ENCODE results near the gene KCNJ15.

Gene KCNJ15

DNA sequence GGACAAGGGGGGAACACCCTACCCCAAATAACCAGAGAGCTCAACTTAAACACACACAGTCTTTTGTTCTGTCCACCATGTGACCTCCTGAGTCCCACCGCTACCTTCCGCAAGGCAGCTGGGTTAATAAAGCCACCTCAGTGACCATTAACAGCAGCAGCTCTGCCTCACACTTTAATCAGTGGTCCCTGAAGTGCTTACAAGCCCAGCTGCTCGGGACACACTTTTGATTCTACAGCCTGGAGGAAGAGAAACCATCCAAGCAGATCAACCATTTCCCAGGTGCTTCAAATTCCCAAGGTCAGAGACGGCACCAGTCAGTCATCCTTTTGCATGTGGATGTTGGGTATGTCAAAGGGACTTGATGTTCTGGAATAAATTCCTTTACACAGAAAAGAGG lies 70.1 kb downstream of the KCNJ15 start:
- no peak for DNase-seq (ENCODE audit: low spot score)

DNA sequence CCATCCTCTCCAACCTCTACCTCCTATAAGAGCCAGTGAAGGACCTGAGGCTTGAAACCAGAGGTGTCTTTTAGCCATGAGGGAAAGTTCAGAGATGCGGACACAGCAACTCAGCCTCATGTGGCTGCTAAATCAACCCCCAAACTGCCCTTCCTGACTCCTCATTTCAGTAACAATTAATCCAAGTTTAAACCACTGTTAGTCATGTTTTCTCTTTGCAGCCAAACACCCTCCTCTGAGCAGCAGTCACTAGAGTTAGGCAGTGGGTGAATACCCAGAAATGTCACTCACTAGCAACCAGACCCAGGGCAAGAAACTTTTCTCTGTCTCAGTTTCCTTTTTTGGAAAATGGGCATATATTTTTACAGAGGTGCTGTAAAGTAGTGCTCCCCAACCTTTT lies 71.2 kb downstream of the KCNJ15 start:
- no peak for DNase-seq (ENCODE audit: low spot score)

DNA sequence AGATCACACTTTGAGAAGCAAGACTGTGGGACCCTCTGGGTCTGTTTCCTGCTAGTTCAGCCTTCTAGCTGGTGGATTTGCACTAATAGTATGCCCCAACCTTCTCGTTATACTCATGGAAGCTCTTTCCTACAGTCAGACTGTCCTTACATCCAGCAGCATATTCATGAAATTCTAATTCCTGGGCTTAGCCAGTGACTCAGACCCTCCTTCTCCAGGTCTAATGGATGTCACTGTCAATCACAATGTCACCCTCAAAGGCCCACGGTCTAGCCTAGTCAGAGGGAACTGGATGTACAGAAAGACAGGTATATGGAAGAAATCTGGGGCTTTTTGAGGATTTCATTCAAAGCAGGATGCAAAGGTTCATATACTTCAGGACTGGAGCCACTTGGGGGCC lies 72.4 kb downstream of the KCNJ15 start:
- no peak for DNase-seq (ENCODE audit: low spot score)

DNA sequence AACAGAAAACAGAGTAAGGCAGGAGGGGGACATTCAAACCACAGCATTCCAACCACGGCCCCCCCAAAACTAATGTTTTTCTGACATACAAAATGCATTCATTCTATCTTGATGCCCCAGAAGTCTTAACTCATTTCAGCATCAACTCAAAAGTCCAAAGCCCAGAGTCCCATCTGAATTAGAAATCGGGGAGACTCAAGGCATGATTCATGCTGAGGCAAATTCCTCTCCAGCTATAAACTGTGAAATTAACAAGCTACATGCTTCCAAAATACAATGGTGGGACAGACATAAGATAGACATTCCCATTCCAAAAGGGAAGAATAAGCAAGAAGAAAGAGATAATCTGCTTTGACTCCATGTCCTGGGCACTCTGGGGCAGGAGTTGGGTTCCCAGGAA lies 73.9 kb downstream of the KCNJ15 start:
- no peak for DNase-seq (ENCODE audit: low spot score)

DNA sequence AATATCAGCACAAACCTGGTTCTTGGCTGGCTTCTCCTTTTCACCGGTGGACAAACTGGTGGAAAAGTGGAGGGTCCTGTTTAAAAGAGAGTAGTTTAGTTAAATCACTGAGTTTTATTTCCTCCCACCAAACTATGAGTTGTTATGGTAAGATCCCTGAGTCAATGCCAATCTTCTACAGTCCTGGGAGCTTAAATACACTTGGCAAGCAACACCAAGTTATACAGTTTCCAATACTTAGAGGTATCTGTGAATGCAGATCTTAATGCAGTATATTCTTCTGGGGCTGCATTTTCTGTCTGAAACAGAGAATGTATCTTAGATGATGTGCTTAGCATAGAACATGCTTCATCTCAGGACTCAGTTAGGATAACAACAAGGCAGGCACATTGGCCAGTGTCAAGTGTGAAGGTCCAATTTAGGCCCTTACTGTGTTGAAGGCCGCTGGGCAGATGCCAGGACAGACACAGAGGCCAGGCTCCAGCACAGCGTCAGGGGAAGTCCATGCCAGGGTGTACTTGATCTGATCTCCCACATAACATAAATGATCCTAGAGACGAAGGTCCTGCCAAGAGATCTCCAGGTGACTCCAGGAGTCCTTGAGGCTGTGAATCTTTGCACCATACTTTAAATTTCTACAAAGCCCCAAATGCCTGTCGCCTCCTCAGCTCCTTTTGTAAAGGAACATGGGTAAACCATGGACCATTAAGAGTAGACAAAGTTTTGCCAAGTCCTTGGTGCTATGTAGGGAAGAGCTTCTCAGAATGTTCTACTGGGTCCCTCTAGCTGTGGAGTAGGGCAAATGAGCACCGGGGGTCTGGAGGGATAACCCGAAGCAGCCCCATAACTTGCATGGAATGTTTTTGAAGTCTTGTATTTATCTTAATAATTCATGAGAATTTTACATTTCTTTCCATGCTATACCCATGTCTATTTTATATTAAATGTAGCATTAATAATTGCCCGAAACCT lies 76.8 kb downstream of the KCNJ15 start:
- DNase-seq (ENCODE audit: low spot score), result no peak

DNA sequence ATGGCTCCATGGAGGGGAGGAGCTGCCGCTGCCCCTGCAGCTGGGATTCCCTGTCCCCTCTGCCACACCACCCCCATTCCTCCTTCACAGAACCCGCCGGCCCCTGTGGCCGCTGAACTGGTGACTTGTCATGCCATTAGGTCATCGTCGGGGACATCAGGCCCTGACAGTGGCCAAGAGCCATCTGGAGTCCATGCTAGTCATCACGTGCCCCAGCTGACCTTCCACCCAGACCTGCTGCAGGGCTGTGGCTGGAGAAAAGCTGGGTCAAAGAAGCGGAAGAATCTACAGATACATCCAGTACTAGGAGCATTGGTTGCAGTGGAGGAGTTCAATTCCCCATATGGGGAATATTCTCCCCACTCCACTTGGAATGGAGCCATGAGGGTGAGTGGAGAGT lies 78.1 kb downstream of the KCNJ15 start:
- no peak for DNase-seq (ENCODE audit: low spot score)

DNA sequence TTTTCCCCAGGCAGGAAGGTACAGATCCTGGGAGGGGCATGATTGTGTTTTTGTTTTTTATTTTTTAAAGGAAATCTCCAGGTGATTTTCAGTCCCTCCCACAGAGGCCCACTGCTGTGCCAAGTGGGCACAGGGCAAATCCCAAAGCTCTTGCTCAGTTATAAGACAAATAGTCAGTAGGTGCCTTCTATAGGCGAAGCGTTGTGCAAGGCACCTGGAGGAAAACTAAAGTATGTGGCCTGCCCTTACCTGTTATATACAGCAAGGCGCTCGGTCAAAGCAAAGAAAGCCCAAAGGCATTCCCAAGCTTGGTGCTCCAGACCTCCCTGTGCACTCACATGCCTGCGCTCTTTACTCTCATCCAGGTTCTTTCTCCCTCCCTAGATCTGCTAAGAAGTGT lies 81.0 kb downstream of the KCNJ15 start:
- DNase-seq (ENCODE audit: low spot score), result no peak

DNA sequence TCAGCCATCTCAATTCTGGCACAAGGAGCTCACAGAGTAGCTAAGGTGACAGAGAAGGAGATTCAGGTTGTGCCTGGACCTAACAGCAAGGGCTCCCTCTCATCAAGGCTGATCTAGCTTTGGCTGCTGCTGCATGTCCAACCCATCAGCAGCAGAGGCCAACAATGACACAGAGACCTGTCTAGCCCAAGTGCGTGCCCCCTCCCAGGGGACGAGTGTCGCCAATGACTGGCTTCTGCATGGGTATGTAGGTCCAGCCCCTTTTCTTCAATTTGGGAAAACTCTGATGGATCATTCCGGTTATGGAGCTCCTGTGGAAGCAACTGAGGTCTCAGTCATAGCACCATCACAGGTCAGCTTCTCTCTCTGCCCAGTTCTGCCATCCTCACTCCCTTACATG lies 83.3 kb downstream of the KCNJ15 start:
- DNase-seq (ENCODE audit: low spot score), result no peak

DNA sequence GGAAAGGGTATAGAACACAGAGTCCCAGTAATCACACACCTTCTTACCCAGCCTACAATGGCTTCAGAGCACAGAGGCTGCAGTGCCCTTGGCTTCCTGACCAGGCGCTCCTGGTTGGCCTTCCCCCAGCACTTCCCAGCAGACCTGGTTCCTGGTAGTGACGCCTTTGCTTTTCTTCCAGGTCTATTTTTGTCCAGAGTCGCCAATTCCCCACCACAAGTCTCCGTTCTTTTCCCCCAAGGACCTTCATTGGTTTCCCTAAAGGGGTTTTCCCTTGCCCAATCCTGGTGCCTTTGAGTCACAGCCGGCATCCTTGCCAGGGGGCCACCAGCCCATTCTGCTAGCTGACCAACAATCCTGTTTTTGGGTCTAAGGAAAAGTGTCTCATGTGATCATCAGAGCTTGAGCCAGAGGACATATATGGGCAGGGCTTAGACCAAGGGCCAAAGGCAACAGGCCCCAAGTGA lies 84.8 kb downstream of the KCNJ15 start:
- no peak for DNase-seq (ENCODE audit: low spot score)

DNA sequence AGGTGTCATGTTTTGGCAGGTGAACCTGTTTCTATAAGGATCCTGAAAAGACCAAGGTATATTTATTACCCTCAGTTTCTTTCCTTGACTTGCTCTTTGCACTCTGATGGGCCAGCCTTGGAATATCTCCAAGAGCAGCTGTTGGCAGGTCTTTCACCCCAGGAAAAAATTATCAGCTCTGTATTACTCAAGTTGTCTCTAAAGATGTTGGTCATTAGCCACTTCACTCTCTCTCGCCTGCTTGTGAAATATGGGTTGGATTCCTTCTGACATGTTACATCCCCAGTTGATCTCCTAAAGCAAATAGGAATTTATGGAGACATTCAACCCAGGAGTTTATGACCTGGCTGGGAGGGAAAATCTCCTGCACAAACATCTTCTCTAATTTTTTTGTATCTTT lies 85.9 kb downstream of the KCNJ15 start:
- DNase-seq (ENCODE audit: low spot score), result no peak

DNA sequence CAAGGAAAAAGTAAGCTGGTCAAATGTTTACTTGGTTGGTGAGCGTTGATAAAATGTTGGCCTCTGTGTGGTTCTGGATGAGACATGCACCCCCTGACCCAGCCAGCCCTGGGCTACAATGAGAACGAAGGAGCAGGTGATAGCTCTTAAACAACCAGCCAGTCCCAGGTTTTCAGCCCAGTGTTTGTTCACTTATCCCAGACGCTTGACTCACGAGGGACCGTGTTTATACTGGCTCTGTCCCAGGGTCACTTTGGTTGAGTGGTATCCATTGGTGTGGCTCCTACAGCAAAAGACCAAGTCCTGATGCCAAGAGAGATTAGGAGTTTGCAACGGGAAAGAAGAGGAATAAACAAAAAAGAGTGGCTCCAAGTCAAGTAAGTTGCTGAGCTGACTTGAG lies 86.9 kb downstream of the KCNJ15 start:
- DNase-seq (ENCODE audit: low spot score), result no peak

DNA sequence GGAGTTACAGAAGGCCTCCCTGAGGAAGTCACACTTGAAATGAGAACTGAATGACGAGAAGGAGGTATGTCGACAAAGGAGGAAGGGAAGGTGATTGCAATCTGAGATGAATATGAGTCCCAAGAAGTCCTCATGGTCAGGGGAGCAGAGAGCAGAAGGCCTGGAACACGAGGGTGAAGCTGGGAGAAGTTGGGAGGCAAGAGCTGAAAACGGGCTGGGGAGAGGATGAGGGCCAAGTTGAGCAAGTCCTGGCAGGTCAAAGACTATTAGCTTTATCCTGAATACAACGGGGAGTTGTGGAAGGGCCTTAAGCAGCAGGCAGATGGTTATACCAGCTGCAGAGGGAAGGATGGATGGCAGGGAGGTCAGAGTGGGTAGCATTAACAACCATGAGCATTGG lies 89.5 kb downstream of the KCNJ15 start:
- no peak for DNase-seq (ENCODE audit: low spot score)

DNA sequence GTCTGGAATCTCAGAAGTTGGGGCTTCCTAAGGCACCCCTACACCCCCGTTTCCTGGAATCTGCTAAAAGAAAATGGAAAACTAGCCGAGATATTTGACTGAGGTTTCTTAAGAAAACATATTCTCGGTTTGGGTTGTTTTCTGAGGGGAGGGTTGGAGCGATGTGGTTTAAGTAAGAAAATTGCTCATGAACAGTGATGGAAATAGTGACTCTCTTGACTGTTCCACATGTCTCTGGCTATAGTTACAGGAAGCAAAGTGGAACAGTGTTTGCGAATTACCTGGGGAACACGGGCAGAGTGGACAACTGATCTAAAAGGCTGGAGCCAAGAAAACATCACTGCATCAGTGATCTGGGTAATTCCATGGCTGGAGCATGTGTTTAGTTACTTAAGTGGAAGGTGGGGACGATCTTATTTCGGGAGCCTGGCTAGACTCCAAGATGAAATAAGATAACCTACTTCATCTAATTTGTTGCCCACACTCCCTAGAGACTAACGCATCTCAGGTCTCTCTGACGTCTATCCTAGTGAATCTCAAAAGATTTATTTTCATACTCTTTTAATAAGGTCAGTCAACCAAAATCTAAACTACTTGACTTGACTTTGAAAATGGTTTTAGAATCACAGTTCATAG lies 92.4 kb downstream of the KCNJ15 start:
- no peak for DNase-seq (ENCODE audit: low spot score)

DNA sequence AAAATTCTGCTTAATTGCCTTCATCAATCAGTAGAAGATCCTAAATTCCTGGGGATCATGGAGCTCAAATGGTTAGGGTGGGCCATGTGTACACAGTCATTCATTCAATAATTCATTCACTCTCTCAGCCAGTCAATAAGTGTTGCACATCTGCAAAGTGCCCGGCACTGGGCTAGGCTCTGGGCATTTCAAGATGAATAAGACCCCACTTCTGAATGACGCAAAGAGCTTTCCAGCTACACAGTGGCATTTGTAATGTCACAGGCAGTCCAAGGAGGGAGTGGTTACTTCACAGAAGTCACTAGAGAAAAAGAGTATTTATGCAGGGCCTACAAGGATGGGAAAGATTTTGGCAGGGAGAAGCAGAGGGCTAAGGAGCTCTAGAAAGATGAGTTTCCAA lies 93.2 kb downstream of the KCNJ15 start:
- DNase-seq (ENCODE audit: low spot score), result no peak

DNA sequence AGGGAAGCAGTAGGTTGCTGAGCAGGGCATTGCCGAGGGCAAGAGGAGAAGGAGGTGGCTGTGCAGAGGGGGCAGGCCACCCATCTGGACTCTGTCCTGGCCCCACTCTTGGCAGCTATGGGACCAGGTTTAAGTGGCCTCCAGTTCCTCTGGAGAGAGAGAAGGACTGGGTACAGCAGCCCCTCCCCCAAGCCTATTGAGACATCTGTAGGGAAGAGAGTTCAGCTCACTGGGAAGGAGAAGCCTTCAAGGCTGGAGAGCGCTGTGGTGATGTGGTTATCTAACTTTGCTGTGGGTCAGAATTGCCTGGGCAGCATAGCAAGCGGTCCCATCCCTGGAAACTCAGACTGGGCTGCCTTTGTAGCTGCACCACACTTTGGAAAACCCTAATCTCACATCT lies 93.9 kb downstream of the KCNJ15 start:
- no peak for DNase-seq (ENCODE audit: low spot score)

DNA sequence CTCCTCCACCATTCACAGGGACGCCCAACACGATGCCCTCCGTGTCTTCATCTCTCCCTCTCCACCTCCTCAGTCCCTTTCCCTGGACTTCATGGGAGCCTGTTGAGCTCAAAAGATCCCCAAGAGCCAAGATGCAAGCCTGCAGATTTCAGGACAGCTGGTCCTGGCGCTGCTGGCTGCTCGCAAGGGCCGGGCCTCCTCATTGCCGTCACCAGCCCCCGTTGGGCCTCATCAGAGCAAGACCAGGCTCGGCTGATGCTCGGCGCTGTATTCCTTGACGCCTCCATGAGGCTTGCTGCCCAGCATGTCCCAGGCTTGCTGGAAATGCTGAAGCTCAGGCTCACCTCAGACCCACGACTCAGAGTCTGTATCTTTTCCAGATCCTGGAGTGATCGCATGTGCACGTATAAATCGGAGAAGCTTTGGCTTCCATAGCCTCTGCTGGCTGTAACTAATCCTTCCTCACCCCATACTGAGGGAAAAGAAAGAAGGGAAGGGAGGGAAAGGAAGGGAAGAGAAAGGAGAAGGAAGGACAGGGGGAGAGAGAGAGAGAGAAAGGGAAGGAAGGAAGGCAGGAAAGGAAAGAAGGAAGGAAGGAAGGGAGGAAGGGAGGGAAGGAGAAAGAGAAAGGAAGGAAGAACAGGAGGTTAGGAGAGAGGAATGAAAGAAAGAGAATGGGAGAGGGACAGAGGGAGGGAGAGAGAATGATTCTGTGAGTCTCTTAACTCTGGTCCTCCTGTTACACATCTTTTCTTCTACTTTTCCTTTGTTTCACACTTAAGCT lies 94.6 kb downstream of the KCNJ15 start:
- no peak for DNase-seq (ENCODE audit: low spot score)

DNA sequence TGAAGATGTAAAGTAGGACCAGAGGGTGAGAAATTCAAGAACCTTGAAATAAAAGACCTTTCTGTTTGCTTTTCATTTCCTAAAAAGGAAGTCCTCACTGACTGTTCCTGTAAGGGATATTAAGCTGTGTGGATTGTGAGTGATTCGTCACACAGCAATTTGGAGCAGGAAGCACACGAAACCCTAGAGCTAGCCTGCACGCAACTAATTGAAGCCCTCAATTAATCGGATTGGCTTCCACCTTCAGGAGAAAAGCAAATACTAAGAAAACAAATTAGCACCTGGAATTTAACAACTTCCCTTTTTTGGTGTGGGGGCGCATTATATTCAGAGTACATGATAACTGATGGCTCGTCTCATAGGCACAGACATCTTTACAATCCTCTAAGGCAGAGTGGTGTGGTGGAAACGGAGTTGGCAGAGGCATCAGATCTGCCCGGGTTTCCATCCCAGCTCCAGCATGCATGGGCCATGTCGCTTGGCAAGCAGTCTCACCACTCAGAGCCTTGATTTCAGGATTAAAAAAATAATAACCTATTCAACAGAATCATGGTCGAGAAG lies 95.2 kb downstream of the KCNJ15 start:
- no peak for DNase-seq (ENCODE audit: low spot score)

DNA sequence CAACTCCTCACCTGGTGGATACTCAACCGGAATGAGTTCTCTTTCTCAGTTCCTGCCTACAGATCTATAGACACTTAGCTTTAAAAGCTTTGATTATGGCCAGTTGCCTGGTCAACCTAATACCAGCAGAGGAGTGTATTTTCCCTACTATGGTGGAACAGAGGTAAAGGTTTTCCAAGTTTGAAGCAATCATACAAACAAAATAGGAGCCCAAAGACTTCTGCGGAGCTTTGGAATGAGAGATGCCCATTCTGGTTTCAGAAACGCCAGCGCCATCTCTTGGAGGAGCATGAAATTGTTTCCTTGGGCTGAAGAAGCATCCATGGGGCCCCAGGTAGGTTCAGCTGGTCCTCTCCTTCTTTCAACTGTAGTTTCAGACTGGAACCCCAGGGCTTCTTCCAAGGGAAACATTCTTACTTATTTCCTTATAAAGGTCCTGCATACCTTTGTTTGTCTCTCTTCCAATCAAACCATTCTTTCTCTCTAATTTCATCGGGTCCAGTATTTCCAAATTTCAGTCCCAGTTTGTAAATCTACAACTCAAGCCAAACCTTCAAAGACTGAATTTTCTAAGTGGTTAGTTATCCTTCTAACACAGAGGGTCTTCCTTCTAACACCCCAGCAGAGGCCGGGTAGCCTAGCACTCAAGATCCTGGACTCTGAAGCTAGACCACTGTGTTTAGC lies 95.9 kb downstream of the KCNJ15 start:
- DNase-seq (ENCODE audit: low spot score), result no peak

DNA sequence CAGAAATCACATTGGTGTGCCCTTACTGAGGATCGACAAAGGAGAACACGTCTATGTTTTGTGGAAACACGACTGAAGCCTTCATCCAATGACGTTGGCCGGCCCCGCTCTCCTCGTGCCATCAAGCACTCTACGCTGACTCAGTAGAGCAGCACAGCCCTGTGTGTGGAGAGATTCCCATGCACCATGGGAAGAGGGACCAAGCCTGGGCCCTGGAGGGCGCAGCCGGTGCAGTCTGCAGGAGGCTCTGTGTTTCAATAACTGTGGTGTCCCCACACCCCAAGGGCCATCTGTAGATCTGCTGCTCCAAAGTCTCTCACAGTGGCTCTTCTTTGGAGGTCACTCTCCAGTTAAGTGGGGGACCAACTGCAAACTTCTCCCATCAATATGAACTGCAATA lies 97.4 kb downstream of the KCNJ15 start:
- DNase-seq (ENCODE audit: low spot score), result no peak

DNA sequence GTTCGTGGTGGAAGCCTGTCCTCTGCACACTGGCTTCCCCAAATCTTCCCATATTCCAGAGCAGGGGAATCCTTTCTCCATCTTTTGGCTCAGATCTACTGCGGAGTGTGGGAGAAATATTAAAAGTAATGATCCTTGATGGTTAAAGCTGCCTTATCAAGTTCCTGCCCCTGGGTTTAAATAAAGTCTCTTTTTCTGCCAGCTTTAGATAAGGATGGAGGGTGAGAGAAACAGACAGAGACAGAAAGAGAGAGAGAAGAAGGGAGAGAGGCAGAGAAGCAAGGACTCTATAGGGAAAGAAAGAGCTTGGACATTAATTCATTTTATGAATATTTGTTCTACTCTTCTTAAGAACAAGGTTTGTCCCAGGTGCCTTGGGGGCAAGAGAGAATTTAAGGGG lies 98.0 kb downstream of the KCNJ15 start:
- no peak for DNase-seq (ENCODE audit: low spot score)

DNA sequence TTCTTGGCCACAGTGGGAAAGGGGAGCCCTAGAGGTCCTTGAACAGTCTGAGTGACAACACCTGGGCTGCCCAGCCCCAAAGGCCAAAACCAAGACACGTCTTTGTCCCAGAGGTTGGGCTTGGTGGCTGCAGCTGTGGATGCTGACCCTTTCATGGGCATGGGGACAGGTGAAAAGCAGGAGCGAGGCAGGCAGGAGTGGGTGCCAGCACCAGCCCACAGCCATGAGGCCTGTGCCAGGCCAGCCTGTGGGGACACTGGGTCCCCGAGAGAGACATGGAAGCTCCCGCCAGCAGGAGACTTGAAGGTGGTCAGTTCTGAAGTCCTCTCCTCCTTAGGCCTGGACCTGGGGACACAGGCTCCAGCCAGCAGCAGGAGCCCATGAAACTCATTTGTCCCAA lies 98.6 kb downstream of the KCNJ15 start:
- no peak for DNase-seq (ENCODE audit: low spot score)
